ENCODE measurements around the gene CKAP2L.

Gene CKAP2L

DNA sequence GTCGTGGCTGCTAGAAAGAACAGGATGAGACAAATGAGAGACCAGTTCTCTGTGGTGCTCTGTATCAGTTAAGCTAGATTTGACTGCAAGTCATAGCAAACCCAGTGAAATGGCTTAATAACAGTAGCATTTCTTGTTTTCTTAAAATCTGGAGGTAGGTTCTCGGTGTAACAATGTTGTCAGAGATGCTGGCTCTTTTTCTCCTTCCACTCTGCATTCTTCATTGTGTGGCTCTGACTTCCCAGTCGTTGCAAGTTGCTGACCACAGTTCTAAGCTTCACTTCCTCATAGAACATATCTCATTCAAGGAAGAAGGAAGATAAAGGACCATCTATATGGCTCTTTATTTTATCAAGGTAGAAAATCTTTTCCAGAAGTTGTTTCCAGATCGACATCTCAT, 7.9 kb upstream of the CKAP2L start:
- intact Hi-C loops (cut with DNase I): no loop called here
- DNase-seq: no peak

- intact Hi-C loops (cut with DNase I): no loop called here
- DNase-seq: no peak
These were observed 4.0 kb upstream of the CKAP2L start for GRCh38 chr2:112768432-112768831.

DNA sequence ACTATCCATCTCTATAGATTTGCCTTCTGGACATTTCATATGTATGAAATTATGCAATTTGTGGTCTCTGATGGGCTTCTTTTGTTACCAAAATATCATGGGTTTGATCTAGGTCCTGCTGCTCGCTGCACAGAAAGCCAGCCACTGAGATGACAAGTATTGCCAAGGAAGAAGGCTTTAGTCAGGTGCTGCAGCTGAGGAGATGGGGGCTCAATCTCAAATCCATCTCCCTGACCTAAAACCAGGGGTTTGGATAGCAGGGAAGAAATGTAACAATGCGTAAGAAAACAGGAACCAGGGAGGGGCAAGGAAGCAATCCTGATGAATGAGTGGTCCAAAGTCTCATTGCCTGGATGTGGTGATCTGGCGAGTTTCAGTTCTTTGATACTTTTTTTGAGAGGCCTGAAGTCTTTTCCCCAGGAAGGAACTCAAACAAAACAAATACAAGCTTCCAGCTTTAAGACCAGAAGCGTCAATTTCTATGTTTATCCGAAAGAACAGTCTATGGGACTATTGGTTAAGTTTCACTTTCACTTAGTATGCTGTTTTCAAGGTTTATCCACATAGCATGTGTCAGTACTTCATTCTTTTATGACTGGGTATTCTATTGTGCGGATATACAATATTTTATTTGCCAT, 3.4 kb upstream of the CKAP2L start:
- DNase-seq: no peak

GRCh38 chr2:112765251-112765650, 842 bp upstream of the CKAP2L start:
- no peak for DNase-seq
- intact Hi-C loops (cut with DNase I): no loop called here

More for the DNA sequence above, 3.4 kb upstream of the CKAP2L start:
- intact Hi-C loops (cut with DNase I): no loop called here

GRCh38 chr2:112762276-112762675, 2.1 kb downstream of the CKAP2L start:
- intact Hi-C loops (cut with DNase I): no loop called here
- DNase-seq: no peak

- DNase-seq: no peak
- intact Hi-C loops (cut with DNase I): no loop called here
These were observed 4.3 kb downstream of the CKAP2L start for GRCh38 chr2:112760149-112760548.

- intact Hi-C loops (cut with DNase I): no loop called here
- DNase-seq: no peak
These were observed 5.7 kb downstream of the CKAP2L start for GRCh38 chr2:112758711-112759110.

DNA sequence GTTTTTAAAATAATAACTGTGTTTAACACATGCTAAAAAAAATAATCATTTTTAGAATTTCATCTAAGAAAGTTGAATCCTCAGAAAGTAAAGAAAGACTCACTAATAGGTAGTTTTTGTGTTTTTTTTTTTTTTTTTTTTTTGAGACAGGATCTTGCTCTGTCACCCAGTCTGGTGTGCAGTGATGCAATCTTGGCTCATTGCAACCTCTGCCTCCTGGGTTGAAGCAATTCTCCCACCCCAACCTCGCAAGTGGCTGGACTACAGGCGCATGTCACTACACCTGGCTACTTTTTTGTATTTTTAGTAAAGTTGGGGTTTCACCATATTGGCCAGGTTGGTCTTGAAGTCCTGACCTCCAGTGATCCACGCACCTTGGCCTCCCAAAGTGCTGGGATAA, 7.1 kb downstream of the CKAP2L start:
- intact Hi-C loops (cut with DNase I): no loop called here
- no peak for DNase-seq

DNA sequence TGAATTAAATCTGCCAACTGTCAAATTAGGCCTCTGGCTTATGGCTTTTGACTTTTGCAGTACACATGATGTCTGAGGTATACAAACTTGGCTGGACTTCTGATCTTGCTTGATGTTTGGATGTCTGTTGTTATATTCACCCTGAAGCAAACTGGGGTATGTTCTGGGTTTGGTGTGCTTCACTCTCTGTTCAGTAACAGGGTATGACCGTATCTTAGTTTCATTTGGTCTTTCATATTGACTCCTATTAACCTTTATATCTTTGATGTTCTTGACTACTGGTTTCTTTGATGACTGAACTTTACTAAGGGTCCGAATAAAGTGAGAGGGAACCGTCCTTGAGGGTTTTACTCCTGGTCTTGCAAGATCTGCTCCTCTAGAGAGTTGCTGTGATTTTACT, 8.2 kb downstream of the CKAP2L start:
- DNase-seq: no peak
- intact Hi-C loops (cut with DNase I): no loop called here

GRCh38 chr2:112755444-112755843, 9.0 kb downstream of the CKAP2L start:
- intact Hi-C loops (cut with DNase I): no loop called here

DNA sequence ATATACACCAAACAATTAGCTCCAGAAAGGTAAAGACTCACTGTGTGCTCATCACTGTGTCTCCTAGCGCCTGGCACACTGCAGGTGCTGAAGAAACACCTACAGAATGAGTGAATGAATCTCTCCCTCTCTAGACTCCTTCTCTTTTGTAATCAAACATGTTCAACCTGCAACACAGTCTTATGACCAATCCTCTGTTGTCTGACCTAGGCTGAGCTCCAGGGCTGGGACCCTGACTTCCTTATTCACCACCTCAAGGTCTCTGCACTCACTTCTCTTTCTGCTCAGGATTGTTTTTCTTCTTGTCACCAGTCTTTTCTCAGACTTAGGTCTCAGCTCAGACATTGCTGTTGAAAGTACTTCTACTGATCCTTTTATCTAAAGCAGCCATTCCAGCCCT, 9.8 kb downstream of the CKAP2L start:
- no peak for DNase-seq
- intact Hi-C loops (cut with DNase I): loop anchor here (5.0 kb wide), 1 partner anchor 183 kb away; no protein-coding TSS in a partner anchor

More at GRCh38 chr2:112755444-112755843, 9.0 kb downstream of the CKAP2L start:
- DNase-seq: no peak

DNA sequence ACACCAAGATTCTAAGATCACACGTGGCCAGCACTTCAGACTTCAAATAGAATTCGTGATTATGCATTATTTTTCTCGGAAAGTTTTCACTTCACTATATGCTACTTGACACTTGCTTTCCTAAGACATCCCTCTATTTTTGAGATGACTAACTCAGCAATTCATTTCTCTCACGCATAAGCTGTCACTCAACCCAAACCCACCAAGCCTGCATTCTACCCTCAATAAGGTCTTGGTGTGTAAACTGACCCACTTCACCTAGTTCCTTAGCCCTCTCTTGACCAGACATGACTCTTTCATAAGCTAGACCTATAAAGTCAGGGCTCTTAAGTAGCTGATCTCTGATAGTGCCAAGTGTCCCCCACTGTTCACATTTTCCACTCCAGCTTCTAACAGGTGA, 11.7 kb downstream of the CKAP2L start:
- intact Hi-C loops (cut with DNase I): loop anchor here (5.0 kb wide), 1 partner anchor 185 kb away; no protein-coding TSS in a partner anchor
- DNase-seq: no peak

- intact Hi-C loops (cut with DNase I): loop anchor here (5.0 kb wide), 1 partner anchor 186 kb away; no protein-coding TSS in a partner anchor
- no peak for DNase-seq
These were observed 12.8 kb downstream of the CKAP2L start for GRCh38 chr2:112751451-112752197.

- intact Hi-C loops (cut with DNase I): loop anchor here (5.0 kb wide), 1 partner anchor 187 kb away; no protein-coding TSS in a partner anchor
- DNase-seq: no peak
These were observed 13.9 kb downstream of the CKAP2L start for GRCh38 chr2:112750560-112750843.

- peak; percentile 60 to 92 (median 84) for DNase-seq
- intact Hi-C loops (cut with DNase I): loop anchor here (5.0 kb wide), 2 partner anchors 137 to 187 kb away; no protein-coding TSS in a partner anchor
These were observed 14.5 kb downstream of the CKAP2L start for GRCh38 chr2:112749755-112750559.

GRCh38 chr2:112740527-112740926, 23.9 kb downstream of the CKAP2L start:
- DNase-seq: no peak
- intact Hi-C loops (cut with DNase I): no loop called here

DNA sequence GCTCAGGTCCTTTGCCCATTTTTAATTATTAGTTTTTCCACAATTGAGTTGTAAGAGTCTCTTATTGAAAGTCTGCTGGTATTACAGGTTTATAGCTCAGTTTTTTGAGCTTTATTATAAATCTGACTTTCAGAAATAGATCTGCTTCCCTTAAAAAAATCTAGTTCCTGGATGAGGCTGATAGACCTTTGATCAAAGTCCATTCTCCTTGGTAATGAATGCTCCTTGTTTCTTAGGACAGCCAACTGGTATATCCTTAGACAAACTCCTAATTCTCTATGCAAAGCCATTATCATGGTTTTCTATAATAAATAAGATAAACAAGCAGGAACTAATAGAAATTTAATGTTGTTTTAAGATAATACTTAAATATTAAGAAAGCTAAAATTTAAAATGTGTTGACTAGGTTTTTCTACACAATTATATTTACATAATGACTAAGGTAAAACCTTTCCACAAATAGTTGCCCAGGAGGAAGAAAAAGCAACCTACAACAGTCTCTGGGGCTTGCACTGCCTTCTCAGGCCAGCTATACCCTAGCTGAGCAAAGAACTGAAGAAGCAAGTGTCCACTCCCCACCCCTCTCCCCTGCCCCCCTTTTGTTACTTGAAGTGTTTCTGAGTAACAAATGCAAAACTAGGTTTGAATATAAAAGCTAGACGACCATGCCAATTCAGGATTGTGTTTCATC, 26.7 kb downstream of the CKAP2L start:
- DNase-seq: no peak
- intact Hi-C loops (cut with DNase I): no loop called here

GRCh38 chr2:112733871-112734270, 30.5 kb downstream of the CKAP2L start:
- no peak for DNase-seq
- intact Hi-C loops (cut with DNase I): no loop called here

- intact Hi-C loops (cut with DNase I): no loop called here
- no peak for DNase-seq
These were observed 31.0 kb downstream of the CKAP2L start for GRCh38 chr2:112733456-112733855.
